SK-N-SH (cell line): ENCODE measurements around the gene MBD2. TPM values are rescaled to one million over a fixed set of nuclear protein-coding genes. Genes with fewer than 3 reads are reported as not detected.

Source experiments
- CTCF ChIA-PET: fragments of 300-600, 350-600 bp; formaldehyde crosslinking; extraction: SDS; loops from one replicate; lab custom pipeline; 2021; lab: Yijun Ruan, JAX
- POLR2A ChIA-PET: fragments of 350-600 bp; sonication (Branson Sonifier 250); formaldehyde crosslinking; extraction: SDS; loops from one replicate; lab custom pipeline; 2020; ENCODE audit warnings: antibody characterized with exemption, inconsistent platforms; lab: Yijun Ruan, JAX
- DNase-seq: peaks from one replicate; pipeline ENCODE4 v3.0.0; 2012
- H2AFZ ChIP-seq: fragments of 200-600 bp; sonication (generic); 2 replicates; pipeline ENCODE4 v1.8.1; 2016; ENCODE audit warnings: antibody characterized with exemption, mild to moderate bottlenecking, low read depth
- H3F3A ChIP-seq: fragments of 200-600 bp; sonication (generic); replicated peaks from 2 replicates; pipeline ENCODE3; 2016; ENCODE audit warnings: antibody characterized with exemption, mild to moderate bottlenecking; ENCODE audit not compliant: insufficient read depth
- H3K27ac ChIP-seq, 2 experiments: fragments of 200-500 bp in 1 of 2; fragments of 200-600 bp in 1 of 2; sonication (Bioruptor generic) in 1 of 2; sonication (generic), shearing (Covaris generic) in 1 of 2; 2 replicates each; pipeline versions ENCODE4 v1.5.1 to v1.6.1; 2014 to 2016; ENCODE audit warnings: low read depth in 2 of 2, inconsistent platforms in 1 of 2, low read length in 1 of 2, mild to moderate bottlenecking in 1 of 2, mixed read lengths in 1 of 2
- H3K27me3 ChIP-seq: fragments of 200-600 bp; sonication (generic), shearing (Covaris generic); 2 replicates; pipeline ENCODE4 v1.6.1; 2016; ENCODE audit warnings: mixed run types; ENCODE audit not compliant: insufficient read depth
- H3K36me3 ChIP-seq, 2 experiments: fragments of 200-500 bp in 1 of 2; fragments of 200-600 bp in 1 of 2; sonication (Bioruptor generic) in 1 of 2; sonication (generic) in 1 of 2; replicated peaks in 1 of 2; 2 replicates each; pipeline versions ENCODE3 to v1.5.1; 2014 to 2016; ENCODE audit warnings: low read length in 1 of 2, mild to moderate bottlenecking in 1 of 2; ENCODE audit not compliant: insufficient read depth in 2 of 2, control insufficient read depth in 1 of 2
- H3K4me1 ChIP-seq, 2 experiments: fragments of 200-500 bp in 1 of 2; fragments of 200-600 bp in 1 of 2; sonication (Bioruptor generic) in 1 of 2; sonication (generic), shearing (Covaris generic) in 1 of 2; 2 replicates each; pipeline versions ENCODE4 v1.5.1 to v1.6.1; 2014 to 2016; ENCODE audit warnings: low read depth in 1 of 2, low read length in 1 of 2, mixed run types in 1 of 2; ENCODE audit not compliant: insufficient read depth in 2 of 2, control insufficient read depth in 1 of 2
- H3K4me2 ChIP-seq: fragments of 200-600 bp; sonication (generic), shearing (Covaris generic); 2 replicates; pipeline ENCODE4 v1.6.1; 2017; ENCODE audit warnings: mixed run types
- H3K4me3 ChIP-seq, 2 experiments: fragments of 200-500 bp in 1 of 2; fragments of 200-600 bp in 1 of 2; sonication (Bioruptor generic) in 1 of 2; sonication (generic), shearing (Covaris generic) in 1 of 2; 2 replicates each; pipeline versions ENCODE4 v1.5.1 to v1.8.1; 2014 to 2016; ENCODE audit warnings: low read depth in 2 of 2, inconsistent platforms in 1 of 2, low read length in 1 of 2, mild to moderate bottlenecking in 1 of 2, mixed read lengths in 1 of 2, moderate library complexity in 1 of 2
- H3K79me2 ChIP-seq: fragments of 200-600 bp; sonication (generic); 2 replicates; pipeline ENCODE4 v1.8.1; 2017; ENCODE audit warnings: mild to moderate bottlenecking; ENCODE audit not compliant: insufficient read depth
- H3K9ac ChIP-seq: fragments of 200-600 bp; sonication (generic); 2 replicates; pipeline ENCODE4 v1.6.1; 2017; ENCODE audit warnings: mixed run types
- H3K9me2 ChIP-seq: fragments of 200-600 bp; sonication (generic); 2 replicates; pipeline ENCODE4 v1.6.1; 2017; ENCODE audit warnings: mixed run types
- H3K9me3 ChIP-seq: fragments of 200-600 bp; sonication (generic); 2 replicates; pipeline ENCODE4 v1.6.1; 2017; ENCODE audit warnings: mixed run types, mild to moderate bottlenecking, moderate library complexity
- H4K20me1 ChIP-seq: fragments of 200-600 bp; sonication (generic); 2 replicates; pipeline ENCODE4 v1.6.1; 2017; ENCODE audit warnings: mild to moderate bottlenecking, mixed run types; ENCODE audit not compliant: insufficient read depth
- FOSL2 ChIP-seq: IDR thresholded peaks from 2 replicates; pipeline ENCODE4 v1.4.0; 2012; ENCODE audit warnings: low read depth, mild to moderate bottlenecking, moderate library complexity, borderline replicate concordance
- FOXJ3 ChIP-seq: sonication (generic); formaldehyde crosslinking; IDR thresholded peaks from 2 replicates; pipeline ENCODE4 v1.5.1; 2020; ENCODE audit warnings: mild to moderate bottlenecking, missing genetic modification reagents
- GABPA ChIP-seq: IDR thresholded peaks from 2 replicates; pipeline ENCODE4 v1.4.0; 2012; ENCODE audit warnings: low read depth, mild to moderate bottlenecking
- MAX ChIP-seq: IDR thresholded peaks from 2 replicates; pipeline ENCODE4 v1.4.0; 2012; ENCODE audit warnings: low read depth
- MXI1 ChIP-seq: IDR thresholded peaks from 2 replicates; pipeline ENCODE4 v1.6.1; 2012; ENCODE audit warnings: mild to moderate bottlenecking, low read depth, low read length, improper control_type of control experiment
- POLR2AphosphoS5 ChIP-seq: IDR thresholded peaks from 2 replicates; pipeline ENCODE4 v1.6.1; 2012; ENCODE audit warnings: low read depth, low read length
- RAD21 ChIP-seq: IDR thresholded peaks from 2 replicates; pipeline ENCODE4 v1.6.1; 2012; ENCODE audit warnings: mild to moderate bottlenecking, low read length
- RCOR1 ChIP-seq: fragments of 150-350 bp; IDR thresholded peaks from 2 replicates; pipeline ENCODE4 v1.6.1; 2017; ENCODE audit warnings: antibody characterized with exemption, low read length
- RXRA ChIP-seq: IDR thresholded peaks from 2 replicates; pipeline ENCODE4 v1.4.0; 2012; ENCODE audit warnings: low read depth, mild to moderate bottlenecking, borderline replicate concordance
- SIN3A ChIP-seq: IDR thresholded peaks from 2 replicates; pipeline ENCODE4 v1.6.1; 2012; ENCODE audit warnings: low read depth, mild to moderate bottlenecking, low read length, moderate library complexity, borderline replicate concordance
- TCF12 ChIP-seq: IDR thresholded peaks from 2 replicates; pipeline ENCODE4 v1.4.0; 2012
- YY1 ChIP-seq: IDR thresholded peaks from 2 replicates; pipeline ENCODE4 v1.4.0; 2012; ENCODE audit warnings: low read depth, mild to moderate bottlenecking
- WGBS: methylation state at CpG from one replicate; pipeline ENCODE4 v1.1.6; 2017; ENCODE audit warnings: low lambda C conversion rate; 5-methylcytosine and 5-hydroxymethylcytosine counted together
- polyA plus RNA-seq, 3 experiments: library from polyadenylated mRNA; depleted of rRNA; stranded (reverse); fragments of >200 nt; gene quantifications; 2 replicates each; pipeline ENCODE4 v1.2.3, GENCODE V29; 2012
- TF ChIP-seq, protein P1 (sequence below): IDR thresholded peaks from 2 replicates; pipeline ENCODE4 v1.4.0; 2012; ENCODE audit warnings: low read depth, borderline replicate concordance
- TF ChIP-seq, protein P2 (sequence below): fragments of 200-600 bp; sonication (generic); IDR thresholded peaks from 2 replicates; pipeline ENCODE4 v1.6.1; 2017; ENCODE audit warnings: antibody characterized with exemption, mild to moderate bottlenecking, moderate library complexity
- TF ChIP-seq, protein P3 (sequence below): IDR thresholded peaks from 2 replicates; pipeline ENCODE4; 2012
- TF ChIP-seq, protein P4 (sequence below): fragments of 150-350 bp; IDR thresholded peaks from 2 replicates; pipeline ENCODE4 v1.6.1; 2017; ENCODE audit warnings: antibody characterized with exemption, low read length, low read depth, borderline replicate concordance

The MBD2 gene
- polyA plus RNA-seq, 1 of the 3 experiments (the other 2 are of a cell fraction) = 12.5 TPM

DNA sequence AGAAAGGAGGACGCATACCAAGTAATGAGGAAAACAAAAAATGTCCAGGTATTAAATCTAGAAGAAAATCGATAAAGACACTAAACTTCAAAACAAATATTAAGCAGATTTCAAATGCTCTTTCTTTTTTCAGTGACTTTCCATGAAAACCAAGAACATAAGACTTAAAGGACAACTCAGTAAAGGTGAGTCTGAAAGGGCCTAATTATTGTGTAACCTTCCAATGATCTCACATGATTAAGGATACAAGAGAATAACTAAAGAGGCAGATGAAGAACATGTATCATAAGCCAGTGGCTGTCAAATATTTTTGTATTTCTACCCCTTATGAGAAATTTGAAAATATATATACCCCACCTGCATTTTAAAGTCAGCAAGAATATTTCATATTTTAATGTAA is 30.7 kb downstream of the MBD2 start:
- H3F3A ChIP-seq = no peaks in the 10 kb centered on the region
- ChIA-PET POLR2A (no interaction called here), CTCF (no interaction called here)
- no peaks in the 10 kb centered on the region for H3K4me1 ChIP-seq
- peaks cover 9% of the 10 kb centered on the region for H4K20me1 ChIP-seq
- no peak overlapping the region for H3K27ac ChIP-seq
- no peak overlapping the region for H3K4me2 ChIP-seq
- no peak for TF ChIP-seq MAX
- TF ChIP-seq RCOR1 = no peak
- no peak for TF ChIP-seq FOSL2
- no peak for TF ChIP-seq RXRA
- no peak for TF ChIP-seq MXI1
- TF ChIP-seq YY1 = no peak
- TF ChIP-seq, protein P1, sequence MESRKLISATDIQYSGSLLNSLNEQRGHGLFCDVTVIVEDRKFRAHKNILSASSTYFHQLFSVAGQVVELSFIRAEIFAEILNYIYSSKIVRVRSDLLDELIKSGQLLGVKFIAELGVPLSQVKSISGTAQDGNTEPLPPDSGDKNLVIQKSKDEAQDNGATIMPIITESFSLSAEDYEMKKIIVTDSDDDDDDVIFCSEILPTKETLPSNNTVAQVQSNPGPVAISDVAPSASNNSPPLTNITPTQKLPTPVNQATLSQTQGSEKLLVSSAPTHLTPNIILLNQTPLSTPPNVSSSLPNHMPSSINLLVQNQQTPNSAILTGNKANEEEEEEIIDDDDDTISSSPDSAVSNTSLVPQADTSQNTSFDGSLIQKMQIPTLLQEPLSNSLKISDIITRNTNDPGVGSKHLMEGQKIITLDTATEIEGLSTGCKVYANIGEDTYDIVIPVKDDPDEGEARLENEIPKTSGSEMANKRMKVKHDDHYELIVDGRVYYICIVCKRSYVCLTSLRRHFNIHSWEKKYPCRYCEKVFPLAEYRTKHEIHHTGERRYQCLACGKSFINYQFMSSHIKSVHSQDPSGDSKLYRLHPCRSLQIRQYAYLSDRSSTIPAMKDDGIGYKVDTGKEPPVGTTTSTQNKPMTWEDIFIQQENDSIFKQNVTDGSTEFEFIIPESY = no peak
- TF ChIP-seq, protein P2, sequence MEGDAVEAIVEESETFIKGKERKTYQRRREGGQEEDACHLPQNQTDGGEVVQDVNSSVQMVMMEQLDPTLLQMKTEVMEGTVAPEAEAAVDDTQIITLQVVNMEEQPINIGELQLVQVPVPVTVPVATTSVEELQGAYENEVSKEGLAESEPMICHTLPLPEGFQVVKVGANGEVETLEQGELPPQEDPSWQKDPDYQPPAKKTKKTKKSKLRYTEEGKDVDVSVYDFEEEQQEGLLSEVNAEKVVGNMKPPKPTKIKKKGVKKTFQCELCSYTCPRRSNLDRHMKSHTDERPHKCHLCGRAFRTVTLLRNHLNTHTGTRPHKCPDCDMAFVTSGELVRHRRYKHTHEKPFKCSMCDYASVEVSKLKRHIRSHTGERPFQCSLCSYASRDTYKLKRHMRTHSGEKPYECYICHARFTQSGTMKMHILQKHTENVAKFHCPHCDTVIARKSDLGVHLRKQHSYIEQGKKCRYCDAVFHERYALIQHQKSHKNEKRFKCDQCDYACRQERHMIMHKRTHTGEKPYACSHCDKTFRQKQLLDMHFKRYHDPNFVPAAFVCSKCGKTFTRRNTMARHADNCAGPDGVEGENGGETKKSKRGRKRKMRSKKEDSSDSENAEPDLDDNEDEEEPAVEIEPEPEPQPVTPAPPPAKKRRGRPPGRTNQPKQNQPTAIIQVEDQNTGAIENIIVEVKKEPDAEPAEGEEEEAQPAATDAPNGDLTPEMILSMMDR = no peak
- no peak for TF ChIP-seq SIN3A
- no peak for TF ChIP-seq TCF12
- no peak for TF ChIP-seq FOXJ3 (CRISPR knock-in tag)
- H2AFZ ChIP-seq = no peak overlapping the region
- H3K9ac ChIP-seq = no peak overlapping the region
- H3K27me3 ChIP-seq = no peaks in the 10 kb centered on the region
- DNase-seq = no peak
- no peaks in the 10 kb centered on the region for H3K9me3 ChIP-seq
- H3K79me2 ChIP-seq = peaks cover 74% of the 10 kb centered on the region
- H3K36me3 ChIP-seq = peaks cover 9 to 18% of the 10 kb centered on the region in 2 experiments
- no peaks in the 10 kb centered on the region for H3K9me2 ChIP-seq
- no peak overlapping the region for H3K4me3 ChIP-seq
- WGBS = 86% methylated on average over 2 of the region's 2 CpGs

DNA sequence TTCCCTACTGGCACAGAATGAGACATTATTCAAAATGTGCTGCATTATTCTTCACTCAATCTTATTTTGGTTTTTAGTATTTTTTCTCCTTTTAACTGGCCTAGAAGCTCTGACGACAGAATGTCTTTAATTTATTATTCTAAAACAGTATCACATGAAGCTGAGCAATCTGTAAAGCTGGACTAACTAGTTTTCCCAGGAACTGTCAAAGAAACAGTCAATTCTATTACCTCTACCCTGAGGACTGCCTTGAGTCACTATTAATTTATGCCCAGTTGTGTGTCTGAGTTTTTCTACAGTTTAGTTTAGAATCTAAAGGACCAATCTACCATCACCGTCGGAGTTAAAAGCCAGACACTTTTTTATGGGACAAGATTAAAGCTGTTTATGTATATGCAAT is 31.6 kb downstream of the MBD2 start:
- H3K27me3 ChIP-seq = no peaks in the 10 kb centered on the region
- no peak overlapping the region for H3K4me3 ChIP-seq
- TF ChIP-seq, protein P3, sequence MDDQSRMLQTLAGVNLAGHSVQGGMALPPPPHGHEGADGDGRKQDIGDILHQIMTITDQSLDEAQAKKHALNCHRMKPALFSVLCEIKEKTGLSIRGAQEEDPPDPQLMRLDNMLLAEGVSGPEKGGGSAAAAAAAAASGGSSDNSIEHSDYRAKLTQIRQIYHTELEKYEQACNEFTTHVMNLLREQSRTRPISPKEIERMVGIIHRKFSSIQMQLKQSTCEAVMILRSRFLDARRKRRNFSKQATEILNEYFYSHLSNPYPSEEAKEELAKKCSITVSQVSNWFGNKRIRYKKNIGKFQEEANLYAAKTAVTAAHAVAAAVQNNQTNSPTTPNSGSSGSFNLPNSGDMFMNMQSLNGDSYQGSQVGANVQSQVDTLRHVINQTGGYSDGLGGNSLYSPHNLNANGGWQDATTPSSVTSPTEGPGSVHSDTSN = no peak
- TF ChIP-seq MAX = no peak
- TF ChIP-seq POLR2AphosphoS5 = no peak
- TF ChIP-seq, protein P4, sequence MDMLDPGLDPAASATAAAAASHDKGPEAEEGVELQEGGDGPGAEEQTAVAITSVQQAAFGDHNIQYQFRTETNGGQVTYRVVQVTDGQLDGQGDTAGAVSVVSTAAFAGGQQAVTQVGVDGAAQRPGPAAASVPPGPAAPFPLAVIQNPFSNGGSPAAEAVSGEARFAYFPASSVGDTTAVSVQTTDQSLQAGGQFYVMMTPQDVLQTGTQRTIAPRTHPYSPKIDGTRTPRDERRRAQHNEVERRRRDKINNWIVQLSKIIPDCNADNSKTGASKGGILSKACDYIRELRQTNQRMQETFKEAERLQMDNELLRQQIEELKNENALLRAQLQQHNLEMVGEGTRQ = no peak
- no peak for TF ChIP-seq GABPA
- TF ChIP-seq, protein P2 = no peak
- TF ChIP-seq RAD21 = no peak
- H3K27ac ChIP-seq = no peak overlapping the region
- H3F3A ChIP-seq = no peaks in the 10 kb centered on the region
- peaks cover 9% of the 10 kb centered on the region for H4K20me1 ChIP-seq
- no peak overlapping the region for H3K9ac ChIP-seq
- peaks cover 17 to 26% of the 10 kb centered on the region in 2 experiments for H3K36me3 ChIP-seq
- no peak overlapping the region for H3K4me2 ChIP-seq
- H3K9me3 ChIP-seq = no peaks in the 10 kb centered on the region
- no peaks in the 10 kb centered on the region for H3K9me2 ChIP-seq
- H3K4me1 ChIP-seq = no peaks in the 10 kb centered on the region
- H3K79me2 ChIP-seq = peaks cover 67% of the 10 kb centered on the region
- ChIA-PET POLR2A (no interaction called here), CTCF (no interaction called here)
- no peak overlapping the region for H2AFZ ChIP-seq
- 98% methylated on average over 3 of the region's 3 CpGs for whole genome bisulfite sequencing
- no peak for DNase-seq
